T-helper 1 cell treated with Interleukin-12 subunit alpha and Interleukin-12 subunit beta and Interleukin-4 antibody, amounts not matched to agents 30 μg/mL and 1 μg/mL, for 36 hours (primary cell): ENCODE measurements around the gene MFAP1.

Experiments
- H3K27ac Mint-ChIP-seq: one replicate; pipeline ENCODE4 v1.8.0; 2021; ENCODE audit warnings: mild to moderate bottlenecking, mixed read lengths
- H3K27me3 Mint-ChIP-seq: one replicate; pipeline ENCODE4 v1.8.0; 2021; ENCODE audit warnings: low read depth, mixed read lengths
- H3K36me3 Mint-ChIP-seq: one replicate; pipeline ENCODE4 v1.8.0; 2021; ENCODE audit warnings: low read depth, mixed read lengths
- H3K4me1 Mint-ChIP-seq: one replicate; pipeline ENCODE4 v1.8.0; 2021; ENCODE audit warnings: low read depth, mixed read lengths
- H3K4me3 Mint-ChIP-seq: one replicate; pipeline ENCODE4 v1.8.0; 2021; ENCODE audit warnings: mild to moderate bottlenecking, moderate library complexity, mixed read lengths
- H3K9me3 Mint-ChIP-seq: one replicate; pipeline ENCODE4 v1.8.0; 2021; ENCODE audit warnings: mixed read lengths

The MFAP1 gene

DNA sequence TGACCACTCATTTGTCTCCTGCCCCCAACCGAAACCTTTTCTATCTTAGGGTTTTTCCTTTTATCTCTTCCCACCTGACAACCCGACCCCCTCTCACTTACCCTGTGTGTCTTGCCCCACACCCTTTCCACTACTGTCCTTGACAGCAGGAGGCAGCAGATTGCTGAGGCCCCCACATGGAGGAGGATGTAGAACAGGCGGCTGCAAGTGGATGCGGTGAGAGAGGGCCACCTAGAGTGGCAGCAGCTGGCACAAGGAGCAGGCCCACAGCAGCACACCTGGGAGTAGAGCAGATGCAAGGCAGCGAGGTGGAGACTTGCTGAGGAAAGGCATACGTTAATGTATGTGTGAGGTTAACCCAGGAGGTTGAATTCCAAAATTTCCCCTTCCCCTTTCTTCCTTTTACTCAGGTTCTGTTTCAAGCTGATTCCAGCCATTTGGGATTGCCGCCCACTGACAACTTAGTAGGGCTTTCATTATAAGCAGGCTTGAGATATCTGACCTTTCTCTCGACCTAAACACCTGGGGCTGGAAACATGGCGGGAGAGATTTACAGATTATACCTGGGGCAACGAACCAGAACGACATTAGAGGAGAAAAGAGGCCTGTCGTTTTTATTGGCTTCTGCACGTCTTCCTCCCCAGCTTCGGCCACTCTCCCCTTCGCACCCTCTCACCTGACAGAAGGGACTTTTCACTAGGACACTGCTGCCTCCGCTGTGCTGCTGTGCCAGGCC, 25.1 kb downstream of the MFAP1 start:
- H3K4me1 Mint-ChIP-seq: peaks cover 35% of the 10 kb centered on the region
- H3K4me3 Mint-ChIP-seq: peak overlapping the region; percentile 46

DNA sequence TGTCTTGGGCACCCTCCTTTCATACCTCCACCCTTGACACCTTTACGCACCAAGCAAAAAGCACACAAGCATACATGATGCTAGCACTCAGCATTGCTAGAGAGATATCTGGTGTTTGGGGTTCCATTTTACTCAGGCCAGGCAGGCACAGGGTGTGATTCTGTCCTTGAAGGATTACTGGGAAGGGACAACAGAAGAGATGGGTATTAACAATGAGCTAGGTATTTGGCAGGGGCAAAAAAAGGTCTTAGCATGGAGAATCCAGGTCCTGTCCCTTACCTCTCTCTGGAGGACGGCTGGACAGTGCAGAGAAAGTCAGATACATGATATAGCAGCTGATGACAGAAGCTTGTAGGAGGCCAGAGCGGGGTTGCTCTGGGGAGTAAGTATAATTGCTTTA, 27.9 kb downstream of the MFAP1 start:
- H3K27me3 Mint-ChIP-seq: no peaks in the 10 kb centered on the region
- H3K9me3 Mint-ChIP-seq: no peaks in the 10 kb centered on the region
- H3K4me3 Mint-ChIP-seq: no peak overlapping the region
- peaks cover 67% of the 10 kb centered on the region for H3K36me3 Mint-ChIP-seq
- peaks cover 43% of the 10 kb centered on the region for H3K4me1 Mint-ChIP-seq
- peak overlapping the region; percentile 49 for H3K27ac Mint-ChIP-seq

More for the DNA sequence above, 25.1 kb downstream of the MFAP1 start:
- H3K36me3 Mint-ChIP-seq: peaks cover 56% of the 10 kb centered on the region
- no peaks in the 10 kb centered on the region for H3K27me3 Mint-ChIP-seq
- H3K27ac Mint-ChIP-seq: peak overlapping the region; percentile 96
- H3K9me3 Mint-ChIP-seq: no peaks in the 10 kb centered on the region

- H3K4me3 Mint-ChIP-seq: no peak overlapping the region
- peaks cover 40% of the 10 kb centered on the region for H3K4me1 Mint-ChIP-seq
- no peaks in the 10 kb centered on the region for H3K9me3 Mint-ChIP-seq
- peaks cover 61% of the 10 kb centered on the region for H3K36me3 Mint-ChIP-seq
- H3K27me3 Mint-ChIP-seq: no peaks in the 10 kb centered on the region
- no peak overlapping the region for H3K27ac Mint-ChIP-seq
Measured at GRCh38 chr15:43795997-43796396, 28.5 kb downstream of the MFAP1 start.

GRCh38 chr15:43795197-43795596, 29.3 kb downstream of the MFAP1 start:
- Mint-ChIP-seq H3K27me3 (no peaks in the 10 kb centered on the region), H3K9me3 (no peaks in the 10 kb centered on the region), H3K27ac (no peak overlapping the region), H3K4me1 (peaks cover 36% of the 10 kb centered on the region), H3K36me3 (peaks cover 55% of the 10 kb centered on the region), H3K4me3 (no peak overlapping the region)

- no peaks in the 10 kb centered on the region for H3K9me3 Mint-ChIP-seq
- H3K4me3 Mint-ChIP-seq: peak overlapping the region; percentile 88
- H3K27ac Mint-ChIP-seq: peak overlapping the region; percentile 90
- peaks cover 48% of the 10 kb centered on the region for H3K36me3 Mint-ChIP-seq
- no peaks in the 10 kb centered on the region for H3K27me3 Mint-ChIP-seq
- H3K4me1 Mint-ChIP-seq: peaks cover 34% of the 10 kb centered on the region
Measured at GRCh38 chr15:43794269-43795037, 30.0 kb downstream of the MFAP1 start.

GRCh38 chr15:43793647-43794046, 30.8 kb downstream of the MFAP1 start:
- H3K4me1 Mint-ChIP-seq: peaks cover 31% of the 10 kb centered on the region
- H3K27me3 Mint-ChIP-seq: no peaks in the 10 kb centered on the region
- no peaks in the 10 kb centered on the region for H3K9me3 Mint-ChIP-seq
- H3K27ac Mint-ChIP-seq: peak overlapping the region; percentile 90
- peaks cover 41% of the 10 kb centered on the region for H3K36me3 Mint-ChIP-seq
- peak overlapping the region; percentile 88 for H3K4me3 Mint-ChIP-seq

GRCh38 chr15:43792761-43793476, 31.6 kb downstream of the MFAP1 start:
- peak overlapping the region; percentile 90 for H3K27ac Mint-ChIP-seq
- H3K36me3 Mint-ChIP-seq: peaks cover 37% of the 10 kb centered on the region
- peak overlapping the region; percentile 88 for H3K4me3 Mint-ChIP-seq
- no peaks in the 10 kb centered on the region for H3K9me3 Mint-ChIP-seq
- H3K27me3 Mint-ChIP-seq: no peaks in the 10 kb centered on the region
- H3K4me1 Mint-ChIP-seq: peaks cover 28% of the 10 kb centered on the region

GRCh38 chr15:43791993-43792760, 32.3 kb downstream of the MFAP1 start, which contains the start of gene SERF2:
Gene SERF2, plus strand, starts transcription at chr15:43792320. Its CDS starts 57 bp downstream, at chr15:43792377.
- H3K4me1 Mint-ChIP-seq: peaks cover 28% of the 10 kb centered on the region
- peaks cover 35% of the 10 kb centered on the region for H3K36me3 Mint-ChIP-seq

DNA sequence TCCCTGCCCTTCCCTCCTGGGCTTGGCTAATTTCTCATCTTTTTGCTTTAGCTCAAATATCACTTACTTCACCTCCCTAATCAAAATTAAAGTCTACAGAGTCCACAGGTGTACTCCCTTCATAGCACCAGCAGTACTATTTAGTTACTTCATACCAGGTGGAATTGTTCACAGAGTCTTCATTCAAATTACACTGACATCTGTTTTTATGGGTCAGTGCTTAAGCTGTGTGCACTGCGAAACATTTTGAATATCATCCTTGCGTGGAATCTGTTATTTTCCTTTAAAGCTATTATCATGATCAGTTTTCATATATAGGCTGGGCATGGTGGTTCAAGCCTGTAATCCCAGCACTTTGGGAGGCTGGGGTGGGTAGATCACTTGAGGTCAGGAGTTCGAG, 35.1 kb downstream of the MFAP1 start:
- Mint-ChIP-seq H3K4me3 (no peak overlapping the region), H3K9me3 (no peaks in the 10 kb centered on the region), H3K27me3 (no peaks in the 10 kb centered on the region), H3K4me1 (peaks cover 13% of the 10 kb centered on the region), H3K27ac (no peak overlapping the region), H3K36me3 (peaks cover 11% of the 10 kb centered on the region)

More at GRCh38 chr15:43791993-43792760, 32.3 kb downstream of the MFAP1 start, which contains the start of gene SERF2:
- no peaks in the 10 kb centered on the region for H3K9me3 Mint-ChIP-seq
- peak within 1 kb of the TSS; percentile 88 for H3K4me3 Mint-ChIP-seq
- peak within 1 kb of the TSS; percentile 90 for H3K27ac Mint-ChIP-seq
- H3K27me3 Mint-ChIP-seq: no peaks in the 10 kb centered on the region

DNA sequence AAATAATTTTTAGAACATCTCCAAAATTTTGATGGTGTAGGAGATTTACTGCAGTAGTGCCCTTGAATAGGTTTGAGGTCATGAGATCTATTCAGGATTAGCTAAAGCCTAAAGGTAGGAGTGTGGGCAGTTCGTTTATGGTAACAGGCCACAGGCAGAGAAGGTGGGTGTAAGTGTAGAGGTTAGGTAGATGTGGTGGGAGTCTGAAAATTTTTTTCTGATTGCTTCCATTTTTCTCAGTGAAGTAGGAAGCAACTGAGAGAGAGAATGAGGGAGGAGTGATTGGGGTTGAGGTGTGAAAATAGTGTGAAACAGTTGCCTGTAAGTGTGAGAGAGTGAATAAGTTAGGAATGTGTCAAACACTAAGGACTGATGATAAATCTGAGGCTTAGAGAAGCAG, 45.5 kb downstream of the MFAP1 start:
- Mint-ChIP-seq H3K9me3 (no peaks in the 10 kb centered on the region), H3K27ac (no peak overlapping the region), H3K36me3 (no peaks in the 10 kb centered on the region), H3K4me1 (peaks cover 8% of the 10 kb centered on the region), H3K4me3 (no peak overlapping the region), H3K27me3 (peaks cover 24% of the 10 kb centered on the region)

DNA sequence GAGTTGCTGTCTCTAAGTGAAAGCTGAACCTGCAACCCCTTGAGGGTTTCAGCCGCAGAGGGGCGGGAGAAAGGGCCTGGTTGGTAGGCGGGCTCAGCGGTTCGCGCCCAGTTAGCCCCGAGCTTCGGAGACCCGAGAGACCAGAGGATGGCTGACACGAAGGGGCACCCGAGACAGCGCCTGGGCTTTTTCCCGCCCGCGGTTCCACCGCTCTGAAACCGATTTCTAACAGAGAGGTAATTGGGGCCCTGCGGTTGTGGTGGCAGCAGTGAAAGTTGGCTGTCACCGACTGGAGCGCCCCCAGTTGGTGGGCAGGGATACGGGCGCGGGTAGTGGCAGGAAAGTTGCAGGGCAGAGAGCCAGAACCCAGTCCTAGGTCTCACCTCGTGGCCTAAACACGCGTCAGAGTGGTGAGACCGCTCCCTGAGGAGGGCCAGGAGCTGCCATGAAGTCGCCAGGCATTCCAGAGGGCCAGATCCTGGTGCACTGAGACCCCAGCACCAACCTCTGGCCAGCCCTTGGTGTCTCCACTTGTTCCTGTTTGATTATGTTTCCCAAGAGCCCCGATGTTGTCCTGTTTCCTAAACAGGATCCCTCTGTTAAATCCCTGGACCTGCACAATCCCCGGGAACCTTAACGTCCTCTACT, 47.1 kb downstream of the MFAP1 start:
- H3K27me3 Mint-ChIP-seq: peaks cover 21% of the 10 kb centered on the region
- H3K9me3 Mint-ChIP-seq: no peaks in the 10 kb centered on the region
- H3K36me3 Mint-ChIP-seq: peaks cover 5% of the 10 kb centered on the region
- H3K27ac Mint-ChIP-seq: peak overlapping the region; percentile 59
- peaks cover 8% of the 10 kb centered on the region for H3K4me1 Mint-ChIP-seq
- peak overlapping the region; percentile 86 for H3K4me3 Mint-ChIP-seq

DNA sequence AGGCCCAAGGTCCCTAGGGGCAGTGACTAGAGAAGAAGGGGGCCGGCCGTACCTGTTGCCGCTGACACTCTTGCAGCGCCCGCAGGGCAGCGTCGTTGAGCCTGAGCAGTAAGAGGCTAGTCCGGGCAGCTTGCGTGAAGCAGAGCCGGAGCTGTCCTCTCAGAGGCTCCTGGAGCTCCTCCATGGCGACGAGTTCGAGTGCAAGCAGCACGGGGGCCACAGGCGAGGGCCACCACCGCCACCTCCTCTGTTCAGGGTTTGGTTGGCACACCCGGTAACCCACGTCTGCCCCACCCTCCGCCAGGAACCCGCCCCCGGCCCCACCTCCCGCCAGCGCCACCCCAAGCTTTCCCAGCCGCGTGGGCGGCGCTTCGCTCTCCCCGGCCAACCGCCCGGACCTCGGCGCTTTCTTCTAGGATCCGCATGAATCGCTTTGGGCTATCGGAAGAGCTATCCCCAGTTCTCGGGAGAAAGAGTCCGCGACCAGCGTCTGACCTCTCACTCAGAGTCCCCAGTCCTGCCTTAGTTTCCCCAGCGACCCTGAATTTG, 47.7 kb downstream of the MFAP1 start, which contains the start of gene ELL3:
Gene ELL3, minus strand, starts transcription at position 249 of the 549 bp plus-strand sequence. Its CDS starts 65 bp downstream, at position 184.
- peaks cover 9% of the 10 kb centered on the region for H3K4me1 Mint-ChIP-seq

GRCh38 chr15:43776101-43776717, 48.3 kb downstream of the MFAP1 start:
- no peak overlapping the region for H3K27ac Mint-ChIP-seq
- peaks cover 17% of the 10 kb centered on the region for H3K27me3 Mint-ChIP-seq
- no peaks in the 10 kb centered on the region for H3K9me3 Mint-ChIP-seq
- H3K4me3 Mint-ChIP-seq: peak overlapping the region; percentile 86
- H3K4me1 Mint-ChIP-seq: peaks cover 11% of the 10 kb centered on the region
- peaks cover 12% of the 10 kb centered on the region for H3K36me3 Mint-ChIP-seq

More for the DNA sequence above, 47.7 kb downstream of the MFAP1 start, which contains the start of gene ELL3:
- H3K27ac Mint-ChIP-seq: peak within 1 kb of the TSS; percentile 59
- peak within 1 kb of the TSS; percentile 86 for H3K4me3 Mint-ChIP-seq
- H3K9me3 Mint-ChIP-seq: no peaks in the 10 kb centered on the region
- peaks cover 10% of the 10 kb centered on the region for H3K36me3 Mint-ChIP-seq
- peaks cover 18% of the 10 kb centered on the region for H3K27me3 Mint-ChIP-seq
